ENCODE data around the gene SERPINB10.

SERPINB10 gene

GRCh38 chr18:63964908-63965307 lies 57.1 kb downstream of the SERPINB10 start:
- Histone ChIP-seq H3K4me3 (ENCODE audit: low read length) (no peak overlapping the region), H3K27ac (ENCODE audit: low read length) (no peak overlapping the region), H3K4me1 (ENCODE audit: control insufficient read depth, insufficient read depth, low read length) (no peaks in the 10 kb centered on the region), H3K27me3 (ENCODE audit: control insufficient read depth, insufficient read depth, low read length) (no peaks in the 10 kb centered on the region), H3K9me3 (ENCODE audit: control insufficient read depth, insufficient read depth, low read length) (no peaks in the 10 kb centered on the region), H3K36me3 (ENCODE audit: control insufficient read depth, insufficient read depth, low read length) (no peaks in the 10 kb centered on the region)
- DNase-seq (ENCODE audit: low read depth, low spot score) = no peak

GRCh38 chr18:63965716-63966330 lies 58.1 kb downstream of the SERPINB10 start:
- Histone ChIP-seq H3K27me3 (ENCODE audit: control insufficient read depth, insufficient read depth, low read length) (no peaks in the 10 kb centered on the region), H3K4me1 (ENCODE audit: control insufficient read depth, insufficient read depth, low read length) (no peaks in the 10 kb centered on the region), H3K9me3 (ENCODE audit: control insufficient read depth, insufficient read depth, low read length) (no peaks in the 10 kb centered on the region), H3K27ac (ENCODE audit: low read length) (no peak overlapping the region), H3K4me3 (ENCODE audit: low read length) (no peak overlapping the region), H3K36me3 (ENCODE audit: control insufficient read depth, insufficient read depth, low read length) (no peaks in the 10 kb centered on the region)
- no peak for DNase-seq (ENCODE audit: low read depth, low spot score)
- no CpG with 5 or more reads among the region's 5 CpGs for WGBS (ENCODE audit: insufficient coverage, insufficient read length)

- peak; percentile 73 for DNase-seq (ENCODE audit: low read depth, low spot score)
- no peaks in the 10 kb centered on the region for H3K9me3 ChIP-seq (ENCODE audit: control insufficient read depth, insufficient read depth, low read length)
- no peak within 1 kb of the TSS for H3K27ac ChIP-seq (ENCODE audit: low read length)
- WGBS (ENCODE audit: insufficient coverage, insufficient read length) = no CpG with 5 or more reads among the region's 62 CpGs
- peak within 1 kb of the TSS; percentile 53; the same call in 1 of the 2 replicates for H3K4me3 ChIP-seq (ENCODE audit: low read length)
- H3K27me3 ChIP-seq (ENCODE audit: control insufficient read depth, insufficient read depth, low read length) = peaks cover 8% of the 10 kb centered on the region; the same call in 1 of the 2 replicates
- no peaks in the 10 kb centered on the region for H3K4me1 ChIP-seq (ENCODE audit: control insufficient read depth, insufficient read depth, low read length)
- H3K36me3 ChIP-seq (ENCODE audit: control insufficient read depth, insufficient read depth, low read length) = no peaks in the 10 kb centered on the region
These were observed 62.4 kb downstream of the SERPINB10 start, which contains the start of gene SERPINB8 for GRCh38 chr18:63969942-63970808. Gene SERPINB8, plus strand, starts transcription at chr18:63970081. Its CDS starts 8,228 bp downstream, at chr18:63978309.

- WGBS (ENCODE audit: insufficient coverage, insufficient read length) = no CpG with 5 or more reads among the region's 18 CpGs
- H3K4me1 ChIP-seq (ENCODE audit: control insufficient read depth, insufficient read depth, low read length) = no peaks in the 10 kb centered on the region
- no peaks in the 10 kb centered on the region for H3K9me3 ChIP-seq (ENCODE audit: control insufficient read depth, insufficient read depth, low read length)
- H3K27ac ChIP-seq (ENCODE audit: low read length) = no peak overlapping the region
- H3K4me3 ChIP-seq (ENCODE audit: low read length) = peak overlapping the region; percentile 53; the same call in 1 of the 2 replicates
- peaks cover 10% of the 10 kb centered on the region; the same call in 1 of the 2 replicates for H3K27me3 ChIP-seq (ENCODE audit: control insufficient read depth, insufficient read depth, low read length)
- DNase-seq (ENCODE audit: low read depth, low spot score) = no peak
- H3K36me3 ChIP-seq (ENCODE audit: control insufficient read depth, insufficient read depth, low read length) = no peaks in the 10 kb centered on the region
These were observed 63.0 kb downstream of the SERPINB10 start for GRCh38 chr18:63970809-63971205.

GRCh38 chr18:63971320-63972001 lies 63.7 kb downstream of the SERPINB10 start:
- Histone ChIP-seq H3K27me3 (ENCODE audit: control insufficient read depth, insufficient read depth, low read length) (peaks cover 10% of the 10 kb centered on the region; the same call in 1 of the 2 replicates), H3K9me3 (ENCODE audit: control insufficient read depth, insufficient read depth, low read length) (no peaks in the 10 kb centered on the region), H3K36me3 (ENCODE audit: control insufficient read depth, insufficient read depth, low read length) (no peaks in the 10 kb centered on the region), H3K4me1 (ENCODE audit: control insufficient read depth, insufficient read depth, low read length) (no peaks in the 10 kb centered on the region), H3K27ac (ENCODE audit: low read length) (no peak overlapping the region), H3K4me3 (ENCODE audit: low read length) (peak overlapping the region; percentile 53; the same call in 1 of the 2 replicates)
- WGBS (ENCODE audit: insufficient coverage, insufficient read length) = no CpG with 5 or more reads among the region's 13 CpGs
- no peak for DNase-seq (ENCODE audit: low read depth, low spot score)

GRCh38 chr18:63972002-63972376 lies 64.2 kb downstream of the SERPINB10 start:
- Histone ChIP-seq H3K27ac (ENCODE audit: low read length) (no peak overlapping the region), H3K27me3 (ENCODE audit: control insufficient read depth, insufficient read depth, low read length) (peaks cover 11% of the 10 kb centered on the region; the same call in 1 of the 2 replicates)
- DNase-seq (ENCODE audit: low read depth, low spot score) = no peak

GRCh38 chr18:63974991-63975390 lies 67.2 kb downstream of the SERPINB10 start:
- H3K4me3 ChIP-seq (ENCODE audit: low read length) = no peak overlapping the region
- no peaks in the 10 kb centered on the region for H3K36me3 ChIP-seq (ENCODE audit: control insufficient read depth, insufficient read depth, low read length)
- H3K27ac ChIP-seq (ENCODE audit: low read length) = no peak overlapping the region
- H3K9me3 ChIP-seq (ENCODE audit: control insufficient read depth, insufficient read depth, low read length) = no peaks in the 10 kb centered on the region; the same call in 1 of the 2 replicates
- WGBS (ENCODE audit: insufficient coverage, insufficient read length) = no CpG with 5 or more reads among the region's 2 CpGs
- no peaks in the 10 kb centered on the region for H3K4me1 ChIP-seq (ENCODE audit: control insufficient read depth, insufficient read depth, low read length)
- DNase-seq (ENCODE audit: low read depth, low spot score) = no peak
- peaks cover 27% of the 10 kb centered on the region for H3K27me3 ChIP-seq (ENCODE audit: control insufficient read depth, insufficient read depth, low read length)

More at GRCh38 chr18:63972002-63972376, 64.2 kb downstream of the SERPINB10 start:
- Histone ChIP-seq H3K4me1 (ENCODE audit: control insufficient read depth, insufficient read depth, low read length) (no peaks in the 10 kb centered on the region), H3K9me3 (ENCODE audit: control insufficient read depth, insufficient read depth, low read length) (no peaks in the 10 kb centered on the region), H3K4me3 (ENCODE audit: low read length) (no peak overlapping the region), H3K36me3 (ENCODE audit: control insufficient read depth, insufficient read depth, low read length) (no peaks in the 10 kb centered on the region)
- no CpG with 5 or more reads among the region's 5 CpGs for WGBS (ENCODE audit: insufficient coverage, insufficient read length)

GRCh38 chr18:63975628-63976027 lies 67.9 kb downstream of the SERPINB10 start:
- Histone ChIP-seq H3K9me3 (ENCODE audit: control insufficient read depth, insufficient read depth, low read length) (no peaks in the 10 kb centered on the region; the same call in 1 of the 2 replicates), H3K27me3 (ENCODE audit: control insufficient read depth, insufficient read depth, low read length) (peaks cover 27% of the 10 kb centered on the region), H3K36me3 (ENCODE audit: control insufficient read depth, insufficient read depth, low read length) (no peaks in the 10 kb centered on the region), H3K27ac (ENCODE audit: low read length) (no peak overlapping the region), H3K4me1 (ENCODE audit: control insufficient read depth, insufficient read depth, low read length) (no peaks in the 10 kb centered on the region), H3K4me3 (ENCODE audit: low read length) (no peak overlapping the region)
- no peak for DNase-seq (ENCODE audit: low read depth, low spot score)
- no CpG with 5 or more reads among the region's 3 CpGs for WGBS (ENCODE audit: insufficient coverage, insufficient read length)

- H3K9me3 ChIP-seq (ENCODE audit: control insufficient read depth, insufficient read depth, low read length) = no peaks in the 10 kb centered on the region; the same call in 1 of the 2 replicates
- H3K36me3 ChIP-seq (ENCODE audit: control insufficient read depth, insufficient read depth, low read length) = no peaks in the 10 kb centered on the region
- no peak for DNase-seq (ENCODE audit: low read depth, low spot score)
- H3K4me1 ChIP-seq (ENCODE audit: control insufficient read depth, insufficient read depth, low read length) = no peaks in the 10 kb centered on the region
- H3K27ac ChIP-seq (ENCODE audit: low read length) = no peak overlapping the region
- WGBS (ENCODE audit: insufficient coverage, insufficient read length) = no CpG with 5 or more reads among the region's 3 CpGs
- no peak overlapping the region for H3K4me3 ChIP-seq (ENCODE audit: low read length)
- peaks cover 26% of the 10 kb centered on the region for H3K27me3 ChIP-seq (ENCODE audit: control insufficient read depth, insufficient read depth, low read length)
These were observed 69.3 kb downstream of the SERPINB10 start for GRCh38 chr18:63977040-63977439.

- peaks cover 24% of the 10 kb centered on the region for H3K27me3 ChIP-seq (ENCODE audit: control insufficient read depth, insufficient read depth, low read length)
- H3K9me3 ChIP-seq (ENCODE audit: control insufficient read depth, insufficient read depth, low read length) = no peaks in the 10 kb centered on the region; the same call in 1 of the 2 replicates
- no peak for DNase-seq (ENCODE audit: low read depth, low spot score)
- H3K27ac ChIP-seq (ENCODE audit: low read length) = no peak overlapping the region
- no peak overlapping the region for H3K4me3 ChIP-seq (ENCODE audit: low read length)
- no peaks in the 10 kb centered on the region for H3K4me1 ChIP-seq (ENCODE audit: control insufficient read depth, insufficient read depth, low read length)
- H3K36me3 ChIP-seq (ENCODE audit: control insufficient read depth, insufficient read depth, low read length) = no peaks in the 10 kb centered on the region
- no CpG with 5 or more reads among the region's 6 CpGs for WGBS (ENCODE audit: insufficient coverage, insufficient read length)
These were observed 71.7 kb downstream of the SERPINB10 start for GRCh38 chr18:63979409-63979920.

Data from iPS DF 6.9 (cell line).